GM12878 (cell line): ENCODE data around the gene AKAP13. TPM values are rescaled to one million over a fixed set of nuclear protein-coding genes. Genes with fewer than 3 reads are reported as not detected.

Experiments
- ATAC-seq: fragments of 200-7000 bp; cut with Tn5 transposase; 3 replicates; pipeline ENCODE4 v1.9.1; 2020; ENCODE audit warnings: mild to moderate bottlenecking, moderate library complexity
- BruUV-seq: library from RNA; stranded (reverse); fragments of 400-500 nt; replicated peaks from 2 replicates; lab custom pipeline; 2021; lab: Mats Ljungman, UMichigan
- CTCF ChIA-PET: fragments of 300-600 bp; sonication (Branson Sonifier 250); formaldehyde crosslinking; extraction: SDS; loops from one replicate; lab custom pipeline; 2021; ENCODE audit warnings: inconsistent platforms; lab: Yijun Ruan, JAX
- POLR2A ChIA-PET: fragments of 350-600 bp; formaldehyde crosslinking; extraction: SDS; loops from one replicate; lab custom pipeline; 2021; ENCODE audit warnings: inconsistent platforms; lab: Charles Lee
- RAD21 ChIA-PET: fragments of 300-600 bp; sonication (Branson Sonifier 250); formaldehyde crosslinking; loops from one replicate; lab custom pipeline; 2023; ENCODE audit warnings: antibody characterized with exemption; ENCODE audit not compliant: unreplicated experiment; lab: Charles Lee
- SMC1A ChIA-PET: fragments of 300-600 bp; sonication (Branson Sonifier 250); formaldehyde crosslinking; loops from one replicate; lab custom pipeline; 2023; ENCODE audit not compliant: unreplicated experiment, uncharacterized antibody; lab: Charles Lee
- DNase-seq: peaks from one replicate; pipeline ENCODE4 v3.0.0-alpha.2; 2011; ENCODE audit warnings: low read depth, low spot score
- FAIRE-seq: peaks from 3 replicates; lab custom pipeline; 2011; peaks lifted over from hg19 to GRCh38; lab: Jason Lieb, UNC
- H2AFZ ChIP-seq: 2 replicates; pipeline ENCODE4 v1.6.0; 2011; ENCODE audit warnings: low read depth, low read length, control low read depth; ENCODE audit not compliant: control insufficient read depth
- H3K27ac ChIP-seq: 2 replicates; pipeline ENCODE4 v1.5.1; 2011; ENCODE audit warnings: control low read depth; ENCODE audit not compliant: control insufficient read depth, insufficient read depth
- H3K27me3 ChIP-seq, 2 experiments: replicated peaks in 1 of 2; 2 replicates each; pipeline versions ENCODE4 v1.6.0 to v1.6.1; 2011; ENCODE audit warnings: low read length in 1 of 2; ENCODE audit not compliant: control insufficient read depth in 2 of 2, insufficient read depth in 2 of 2
- H3K36me3 ChIP-seq, 2 experiments: 2 replicates each; pipeline ENCODE4 v1.5.1; 2011; ENCODE audit warnings: low read length in 1 of 2; ENCODE audit not compliant: control insufficient read depth in 2 of 2, insufficient read depth in 2 of 2
- H3K4me1 ChIP-seq: 2 replicates; pipeline ENCODE4 v1.6.1; 2011; ENCODE audit warnings: mild to moderate bottlenecking, low read length, moderate library complexity, mixed read lengths; ENCODE audit not compliant: control insufficient read depth, insufficient read depth
- H3K4me2 ChIP-seq: 2 replicates; pipeline ENCODE4 v1.6.0; 2011; ENCODE audit warnings: control low read depth; ENCODE audit not compliant: control insufficient read depth, insufficient read depth
- H3K4me3 ChIP-seq: fragments of 200-600 bp; sonication (generic); 2 replicates; pipeline ENCODE4 v1.5.1; 2016
- H3K79me2 ChIP-seq: 2 replicates; pipeline ENCODE4 v1.6.0; 2011; ENCODE audit warnings: low read length; ENCODE audit not compliant: control insufficient read depth, insufficient read depth
- H3K9ac ChIP-seq: 2 replicates; pipeline ENCODE4 v1.8.0; 2011; ENCODE audit warnings: low read length, control low read depth, mixed read lengths; ENCODE audit not compliant: control insufficient read depth, insufficient read depth
- H3K9me3 ChIP-seq: replicated peaks from 3 replicates; pipeline ENCODE4 v1.5.1; 2011; ENCODE audit warnings: mild to moderate bottlenecking, low read length; ENCODE audit not compliant: control insufficient read depth, insufficient read depth
- H4K20me1 ChIP-seq: 2 replicates; pipeline ENCODE4 v1.6.0; 2011; ENCODE audit not compliant: control insufficient read depth, insufficient read depth
- CBX5 ChIP-seq: sonication (generic); IDR thresholded peaks from 2 replicates; pipeline ENCODE4 v1.6.1; 2016; ENCODE audit warnings: low read depth, moderate library complexity, mild to moderate bottlenecking, inconsistent platforms
- CEBPZ ChIP-seq: fragments of 150-350 bp; IDR thresholded peaks from 2 replicates; pipeline ENCODE4 v1.6.1; 2016; ENCODE audit warnings: low read depth, low read length
- EGR1 ChIP-seq, 2 experiments: IDR thresholded peaks; 1 replicate in 1 of 2; 2 replicates in 1 of 2; pipeline ENCODE4 v1.6.1; 2011 to 2012; ENCODE audit warnings: low read depth in 2 of 2, low read length in 2 of 2, borderline replicate concordance in 1 of 2, mild to moderate bottlenecking in 1 of 2, moderate library complexity in 1 of 2
- IKZF1 ChIP-seq: fragments of 450-650 bp; conservative IDR thresholded peaks from 2 replicates; pipeline ENCODE4 v1.6.1; 2017; ENCODE audit warnings: antibody characterized with exemption, mild to moderate bottlenecking
- NKRF ChIP-seq: fragments of 450-650 bp; conservative IDR thresholded peaks from 2 replicates; pipeline ENCODE4 v1.6.1; 2017; ENCODE audit warnings: mild to moderate bottlenecking, moderate library complexity
- SMAD5 ChIP-seq: IDR thresholded peaks from 2 replicates; pipeline ENCODE4 v1.6.1; 2016; ENCODE audit warnings: antibody characterized with exemption, low read depth
- YY1 ChIP-seq: IDR thresholded peaks from 2 replicates; pipeline ENCODE4 v1.6.1; 2011; ENCODE audit warnings: low read depth, mild to moderate bottlenecking, low read length
- ZNF687 ChIP-seq: fragments of 450-650 bp; IDR thresholded peaks from 2 replicates; pipeline ENCODE4 v1.6.1; 2017; ENCODE audit warnings: mild to moderate bottlenecking, moderate library complexity
- WGBS: methylation state at CpG from one replicate; pipeline ENCODE4 v1.1.6; 2016; ENCODE audit warnings: low lambda C conversion rate; ENCODE audit not compliant: insufficient replicate concordance, insufficient coverage; ENCODE audit errors: missing lambda C conversion rate; 5-methylcytosine and 5-hydroxymethylcytosine counted together
- in situ Hi-C: fragments of 300-500 bp; cut with MboI; formaldehyde crosslinking; loops from 9 replicates; pipeline ENCODE4 v1.14.3; 2018; ENCODE audit warnings: mixed read lengths
- intact Hi-C: fragments of 100-400 bp; cut with micrococcal nuclease; formaldehyde crosslinking; loops from one replicate; pipeline ENCODE4 v1.14.2; 2022; ENCODE audit not compliant: unreplicated experiment
- polyA plus RNA-seq, 11 experiments: library from polyadenylated mRNA; depleted of rRNA in 4 of 11; unstranded in 6 of 11; stranded (reverse) in 5 of 11; fragments of >200 nt; fragmentation: Nextera tagmentation in 4 of 11; fragmentation: Illumina TruSeq in 1 of 11; extraction: Ambion mirVana in 4 of 11; extraction: Trizol in 1 of 11; gene quantifications; 1 replicate in 1 of 11; 2 replicates in 10 of 11; pipeline versions ENCODE4 v1.2.1 to v1.2.3, GENCODE V29; 2011 to 2016; ENCODE audit warnings: inconsistent platforms in 2 of 11, missing spikeins in 2 of 11, low read depth in 1 of 11
- total RNA-seq, 4 experiments: library from RNA; depleted of rRNA in 3 of 4; stranded (reverse); fragments of >200 nt in 3 of 4; fragmentation: Illumina TruSeq in 1 of 4; extraction: Trizol in 1 of 4; gene quantifications; 2 replicates each; pipeline versions ENCODE4 v1.2.1 to v1.2.3, GENCODE V29; 2013 to 2021
- TF ChIP-seq, protein P1 (sequence below): fragments of 150-350 bp; IDR thresholded peaks from 2 replicates; pipeline ENCODE4 v1.6.1; 2014; ENCODE audit warnings: mild to moderate bottlenecking, low read depth, low read length

AKAP13 gene
- total and polyA plus RNA-seq, 10 of the 15 experiments (the other 5 are each of a cell fraction or from before 2014, with no cell fraction given), result 14.4 to 74.9 (median 55.1) TPM

DNA sequence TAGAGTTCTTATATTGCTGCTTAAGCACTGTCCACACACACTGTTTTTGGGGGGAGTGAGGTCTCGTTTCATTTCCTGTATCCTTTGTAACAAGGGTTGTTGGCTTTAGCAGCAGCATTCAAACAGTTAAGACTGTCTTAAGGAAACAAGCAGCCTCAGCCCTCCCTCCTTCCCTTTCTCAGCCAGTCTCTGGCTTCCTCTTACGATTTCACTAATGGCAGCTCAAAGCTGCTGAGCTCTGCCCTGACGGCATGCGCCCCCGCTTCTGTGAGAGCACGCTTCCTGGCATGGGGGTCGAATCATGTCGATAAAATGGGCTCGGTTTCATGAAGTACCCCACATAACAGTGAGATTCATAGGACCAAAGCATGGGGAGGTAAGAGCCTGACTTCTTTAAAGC is 309.3 kb downstream of the AKAP13 start:
- no TSS peak for BruUV-seq
- Histone ChIP-seq H3K9ac (peak overlapping the region; percentile 92), H4K20me1 (no peaks in the 10 kb centered on the region), H3K4me1 (peaks cover 67% of the 10 kb centered on the region), H3K27me3 (no peaks in the 10 kb centered on the region), H3K36me3 (peaks cover 0 to 10% of the 10 kb centered on the region in 2 experiments; a peak in 2 of 4 replicates), H2AFZ (no peak overlapping the region), H3K9me3 (no peaks in the 10 kb centered on the region), H3K4me2 (peak overlapping the region; percentile 89), H3K79me2 (peaks cover 56% of the 10 kb centered on the region), H3K4me3 (peak overlapping the region; percentile 62), H3K27ac (peak overlapping the region; percentile 97)
- intact Hi-C loops, result loop anchor here (1.0 to 10.0 kb wide), 5 partner anchors 42 to 305 kb away; partner anchors contain the start of gene AKAP13
- POLR2A ChIA-PET, result interaction anchor here (0.5 to 7.6 kb wide), 10 partner anchors 14 to 309 kb away, joined by 3 to 217 read pairs (median 6); no protein-coding TSS in a partner anchor
- ATAC-seq (peak; percentile 55), FAIRE-seq (peak; percentile 83), DNase-seq (peak; percentile 84)
- CTCF ChIA-PET, result interaction anchor here (0.9 to 9.1 kb wide), 9 partner anchors 10 to 200 kb away, joined by 3 to 93 read pairs (median 9); no protein-coding TSS in a partner anchor
- in situ Hi-C loops, result no loop called here
- SMC1A ChIA-PET, result interaction anchor here (0.7 to 9.5 kb wide), 19 partner anchors 13 to 201 kb away, joined by 3 to 311 read pairs (median 5); no protein-coding TSS in a partner anchor
- RAD21 ChIA-PET, result interaction anchor here (0.6 to 8.0 kb wide), 16 partner anchors 13 to 371 kb away, joined by 3 to 173 read pairs (median 8); no protein-coding TSS in a partner anchor
- 1% methylated on average over 9 of the region's 9 CpGs for WGBS
- no peak for TF ChIP-seq NKRF
- TF ChIP-seq YY1, result peak; percentile 91
- 0 out of 2 replicates have a peak, but pooled peaks have one; percentile 51 for TF ChIP-seq CBX5
- no peak for TF ChIP-seq CEBPZ
- 0 out of 2 replicates have a peak, but pooled peaks have one; percentile 47 for TF ChIP-seq SMAD5
- TF ChIP-seq IKZF1, result peak; percentile 68
- TF ChIP-seq ZNF687, result peak; percentile 92
- TF ChIP-seq, protein P1, sequence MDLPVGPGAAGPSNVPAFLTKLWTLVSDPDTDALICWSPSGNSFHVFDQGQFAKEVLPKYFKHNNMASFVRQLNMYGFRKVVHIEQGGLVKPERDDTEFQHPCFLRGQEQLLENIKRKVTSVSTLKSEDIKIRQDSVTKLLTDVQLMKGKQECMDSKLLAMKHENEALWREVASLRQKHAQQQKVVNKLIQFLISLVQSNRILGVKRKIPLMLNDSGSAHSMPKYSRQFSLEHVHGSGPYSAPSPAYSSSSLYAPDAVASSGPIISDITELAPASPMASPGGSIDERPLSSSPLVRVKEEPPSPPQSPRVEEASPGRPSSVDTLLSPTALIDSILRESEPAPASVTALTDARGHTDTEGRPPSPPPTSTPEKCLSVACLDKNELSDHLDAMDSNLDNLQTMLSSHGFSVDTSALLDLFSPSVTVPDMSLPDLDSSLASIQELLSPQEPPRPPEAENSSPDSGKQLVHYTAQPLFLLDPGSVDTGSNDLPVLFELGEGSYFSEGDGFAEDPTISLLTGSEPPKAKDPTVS, result no peak
- TF ChIP-seq EGR1 (IDR thresholded peaks at IDR 0.05; ENCODE audit: borderline replicate concordance in 1 of 2, low read depth in 2 of 2, low read length in 2 of 2), result peak in 1 of 2 experiments; percentile 78; a peak in 2 of 3 replicates
